DOHH2 (cell line): Measurements from ENCODE around the gene SPN.

Experiments used
- H3F3A ChIP-seq: fragments of 200-600 bp; sonication (generic), shearing (Covaris generic); 2 replicates; pipeline ENCODE4 v1.6.0; 2016; ENCODE audit warnings: antibody characterized with exemption, mild to moderate bottlenecking; ENCODE audit not compliant: control insufficient read depth, insufficient read depth
- H3K27ac ChIP-seq: fragments of 200-600 bp; sonication (generic); 2 replicates; pipeline ENCODE4 v1.5.1; 2014; ENCODE audit warnings: low read depth, mild to moderate bottlenecking, low read length, moderate library complexity
- H3K27me3 ChIP-seq: fragments of 200-600 bp; sonication (generic); 2 replicates; pipeline ENCODE4 v1.6.1; 2014; ENCODE audit warnings: mild to moderate bottlenecking, low read length, mixed read lengths; ENCODE audit not compliant: control insufficient read depth
- H3K36me3 ChIP-seq: fragments of 200-600 bp; sonication (generic); 2 replicates; pipeline ENCODE4 v1.6.1; 2014; ENCODE audit warnings: mild to moderate bottlenecking, low read length, moderate library complexity, mixed read lengths; ENCODE audit not compliant: control insufficient read depth
- H3K4me1 ChIP-seq: fragments of 200-600 bp; sonication (generic); 2 replicates; pipeline ENCODE4 v1.6.1; 2014; ENCODE audit warnings: mild to moderate bottlenecking, low read length, mixed read lengths; ENCODE audit not compliant: control insufficient read depth
- H3K4me2 ChIP-seq: fragments of 200-600 bp; sonication (generic); 2 replicates; pipeline ENCODE4 v1.6.0; 2014; ENCODE audit warnings: mild to moderate bottlenecking, low read length, moderate library complexity
- H3K4me3 ChIP-seq: fragments of 200-600 bp; sonication (generic); 2 replicates; pipeline ENCODE4 v1.5.1; 2014; ENCODE audit warnings: mild to moderate bottlenecking, low read length, mixed read lengths
- H3K79me2 ChIP-seq: fragments of 200-600 bp; sonication (generic); 2 replicates; pipeline ENCODE4 v1.6.1; 2014; ENCODE audit warnings: mild to moderate bottlenecking, low read length, mixed read lengths; ENCODE audit not compliant: control insufficient read depth
- H3K9me2 ChIP-seq: fragments of 200-600 bp; sonication (generic); replicated peaks from 2 replicates; pipeline ENCODE4 v1.6.1; 2014; ENCODE audit warnings: mild to moderate bottlenecking, low read length, mixed read lengths; ENCODE audit not compliant: control insufficient read depth
- H3K9me3 ChIP-seq: fragments of 200-600 bp; sonication (generic); 2 replicates; pipeline ENCODE4 v1.6.1; 2014; ENCODE audit warnings: antibody characterized with exemption, low read length, mixed read lengths; ENCODE audit not compliant: control insufficient read depth, insufficient read depth
- H4K20me1 ChIP-seq: fragments of 200-600 bp; sonication (generic); 2 replicates; pipeline ENCODE4 v1.6.0; 2014; ENCODE audit warnings: low read depth, mild to moderate bottlenecking, antibody characterized with exemption, low read length, moderate library complexity; ENCODE audit not compliant: control insufficient read depth, insufficient read depth
- CTCF ChIP-seq: fragments of 200-600 bp; sonication (generic); IDR thresholded peaks from one replicate; pipeline ENCODE4 v1.5.1; 2014; ENCODE audit warnings: antibody characterized with exemption, mild to moderate bottlenecking, low read depth, low read length; ENCODE audit not compliant: poor library complexity, severe bottlenecking
- EZH2phosphoT487 ChIP-seq: fragments of 200-600 bp; sonication (generic); IDR thresholded peaks from 2 replicates; pipeline ENCODE4 v1.6.1; 2017; ENCODE audit warnings: borderline replicate concordance, mild to moderate bottlenecking, antibody characterized with exemption, low read length, moderate library complexity, mixed read lengths

Gene SPN

GRCh38 chr16:29658705-29659104, 4.3 kb upstream of the SPN start:
- peaks cover 17% of the 10 kb centered on the region for H3K79me2 ChIP-seq
- H3K36me3 ChIP-seq, result peaks cover 7% of the 10 kb centered on the region
- H3F3A ChIP-seq, result 0 out of 2 replicates have a peak, but pooled peaks cover 9% of the 10 kb centered on the region
- no peak overlapping the region for H3K4me3 ChIP-seq
- no peaks in the 10 kb centered on the region for H3K9me2 ChIP-seq
- TF ChIP-seq CTCF (no peak), EZH2phosphoT487 (no peak)
- no peaks in the 10 kb centered on the region for H3K27me3 ChIP-seq
- H3K4me1 ChIP-seq, result peaks cover 34% of the 10 kb centered on the region
- no peak overlapping the region for H3K27ac ChIP-seq
- no peak overlapping the region for H3K4me2 ChIP-seq
- no peaks in the 10 kb centered on the region for H4K20me1 ChIP-seq
- no peaks in the 10 kb centered on the region for H3K9me3 ChIP-seq

GRCh38 chr16:29662000-29662728, 883 bp upstream of the SPN start:
- Histone ChIP-seq H3K27ac (peak overlapping the region; percentile 93), H3K4me1 (peaks cover 45% of the 10 kb centered on the region), H4K20me1 (no peaks in the 10 kb centered on the region), H3K4me2 (peak overlapping the region; percentile 92), H3K27me3 (no peaks in the 10 kb centered on the region), H3K4me3 (peak overlapping the region; percentile 88), H3K9me2 (no peaks in the 10 kb centered on the region), H3K79me2 (peaks cover 52% of the 10 kb centered on the region), H3K36me3 (peaks cover 38% of the 10 kb centered on the region), H3F3A (peaks cover 17% of the 10 kb centered on the region), H3K9me3 (no peaks in the 10 kb centered on the region)
- TF ChIP-seq CTCF (no peak), EZH2phosphoT487 (no peak)

GRCh38 chr16:29662729-29663015, 375 bp upstream of the SPN start:
- H3K4me1 ChIP-seq, result peaks cover 49% of the 10 kb centered on the region
- peaks cover 57% of the 10 kb centered on the region for H3K79me2 ChIP-seq

More at GRCh38 chr16:29662729-29663015, 375 bp upstream of the SPN start:
- H3K4me3 ChIP-seq, result peak overlapping the region; percentile 88
- no peaks in the 10 kb centered on the region for H3K9me2 ChIP-seq
- no peaks in the 10 kb centered on the region for H3K27me3 ChIP-seq
- H3K4me2 ChIP-seq, result peak overlapping the region; percentile 92
- H3F3A ChIP-seq, result peaks cover 17% of the 10 kb centered on the region
- TF ChIP-seq CTCF (no peak), EZH2phosphoT487 (no peak)
- H3K27ac ChIP-seq, result peak overlapping the region; percentile 93
- H3K9me3 ChIP-seq, result no peaks in the 10 kb centered on the region
- 0 out of 2 replicates have a peak, but pooled peaks cover under 1% of the 10 kb centered on the region for H4K20me1 ChIP-seq
- peaks cover 40% of the 10 kb centered on the region for H3K36me3 ChIP-seq
